Vagina (tissue), 2 donors: ENCODE measurements around the gene GPER1.

Source experiments
- CTCF ChIP-seq, 3 experiments: fragments of 450-650 bp in 2 of 3; fragments of 200-600 bp in 1 of 3; sonication (generic) in 1 of 3; IDR thresholded peaks; one replicate each; pipeline ENCODE4 v1.5.1; 2017 to 2019; ENCODE audit warnings: antibody characterized with exemption in 3 of 3, mild to moderate bottlenecking in 2 of 3, moderate library complexity in 2 of 3
- POLR2AphosphoS5 ChIP-seq, 2 donors: sonication (generic); formaldehyde crosslinking; IDR thresholded peaks; one replicate each; pipeline ENCODE4 v1.9.0; 2017; ENCODE audit warnings: antibody characterized with exemption in 2 of 2, mild to moderate bottlenecking in 2 of 2, low read depth in 1 of 2; ENCODE audit not compliant: insufficient read depth in 1 of 2

GRCh38 chr7:1045069-1046063 lies 42.5 kb upstream of the GPER1 start:
- TF ChIP-seq POLR2AphosphoS5 (IDR thresholded peaks at IDR 0.05; ENCODE audit: insufficient read depth in 1 of 2, low read depth in 1 of 2), result no peak
- no peak for TF ChIP-seq CTCF (IDR thresholded peaks at IDR 0.05)
